Measurements from ENCODE around the gene RBBP6.

DNA sequence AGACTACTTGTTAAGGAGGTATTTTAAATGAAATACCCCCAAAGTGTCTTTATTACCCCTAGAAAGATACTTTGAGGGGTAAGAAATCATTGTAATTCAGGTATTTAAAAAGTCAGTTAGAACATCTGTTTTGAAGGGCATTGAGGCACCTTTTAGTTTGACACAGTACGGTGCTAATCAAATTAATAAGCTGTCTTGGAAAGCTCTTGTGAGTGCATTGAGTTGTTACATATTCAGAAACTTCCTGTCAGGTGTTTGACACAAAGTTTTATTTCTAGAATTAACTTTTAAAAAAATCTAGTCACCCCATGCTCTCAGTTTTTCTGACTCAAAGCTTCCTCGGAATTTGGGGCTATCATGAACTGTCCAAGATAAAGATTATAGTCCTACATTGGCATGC lies 4.6 kb downstream of the RBBP6 start:
- TF ChIP-seq POLR2A (IDR thresholded peaks at IDR 0.05; ENCODE audit: low read depth, low read length) (no peak), POLR2AphosphoS5 (IDR thresholded peaks at IDR 0.05; ENCODE audit: low read depth, low read length) (no peak), TAF1 (IDR thresholded peaks at IDR 0.05; ENCODE audit: borderline replicate concordance, low read depth, low read length) (no peak)
